Brain microvascular endothelial cell (primary cell): ENCODE results near the gene AFTPH.

Experiments
- DNase-seq: peaks from one replicate; pipeline ENCODE4 v3.0.0-alpha.2; 2020
- H3K27ac ChIP-seq: fragments of 250-450 bp; sonication (Bioruptor Pico); 2 replicates; pipeline ENCODE4 v1.5.1; 2020; ENCODE audit warnings: mild to moderate bottlenecking, moderate library complexity
- H3K27me3 ChIP-seq: fragments of 250-450 bp; sonication (Bioruptor Pico); replicated peaks from 2 replicates; pipeline ENCODE4 v1.5.1; 2020; ENCODE audit warnings: mild to moderate bottlenecking
- H3K36me3 ChIP-seq: fragments of 250-450 bp; sonication (Bioruptor Pico); replicated peaks from 2 replicates; pipeline ENCODE4 v1.5.1; 2020; ENCODE audit warnings: mild to moderate bottlenecking
- H3K4me3 ChIP-seq: 2 replicates; pipeline ENCODE4 v1.5.1; 2011; ENCODE audit warnings: low read depth, mild to moderate bottlenecking, control low read depth, low read length, moderate library complexity
- CTCF ChIP-seq: IDR thresholded peaks from 2 replicates; pipeline ENCODE4 v1.5.1; 2011; ENCODE audit warnings: low read depth, mild to moderate bottlenecking, moderate library complexity, low read length, control low read depth, inconsistent platforms; ENCODE audit errors: missing control alignments
- in situ Hi-C: cut with HindIII; loops from 2 replicates; pipeline ENCODE4 v1.10.0; 2017; ENCODE audit warnings: low sequenced_read_pairs, low pct_ligation_motif_present

The AFTPH gene

GRCh38 chr2:64485961-64486360, 38.2 kb upstream of the AFTPH start:
- Histone ChIP-seq H3K27me3 (peaks cover 14% of the 10 kb centered on the region), H3K27ac (no peak overlapping the region), H3K4me3 (no peak overlapping the region), H3K36me3 (no peaks in the 10 kb centered on the region)
- DNase-seq: no peak
- TF ChIP-seq CTCF: no peak
- in situ Hi-C loops: loop anchor here (25.0 kb wide), 1 partner anchor 424 kb away; no protein-coding TSS in a partner anchor

- peaks cover 14% of the 10 kb centered on the region for H3K27me3 ChIP-seq
- in situ Hi-C loops: loop anchor here (25.0 kb wide), 1 partner anchor 425 kb away; no protein-coding TSS in a partner anchor
- no peak for TF ChIP-seq CTCF
Measured at GRCh38 chr2:64487256-64488049, 36.7 kb upstream of the AFTPH start.

GRCh38 chr2:64488050-64488974, 35.8 kb upstream of the AFTPH start:
- Histone ChIP-seq H3K27me3 (peaks cover 14% of the 10 kb centered on the region), H3K36me3 (no peaks in the 10 kb centered on the region), H3K4me3 (no peak overlapping the region), H3K27ac (no peak overlapping the region)
- DNase-seq: peak; percentile 33
- in situ Hi-C loops: loop anchor here (25.0 kb wide), 1 partner anchor 426 kb away; no protein-coding TSS in a partner anchor
- peak; percentile 95 for TF ChIP-seq CTCF

More at GRCh38 chr2:64487256-64488049, 36.7 kb upstream of the AFTPH start:
- no peaks in the 10 kb centered on the region for H3K36me3 ChIP-seq
- DNase-seq: no peak
- H3K27ac ChIP-seq: no peak overlapping the region
- no peak overlapping the region for H3K4me3 ChIP-seq

GRCh38 chr2:64489081-64489751, 34.9 kb upstream of the AFTPH start:
- no peak overlapping the region for H3K27ac ChIP-seq
- TF ChIP-seq CTCF: no peak
- H3K27me3 ChIP-seq: peaks cover 14% of the 10 kb centered on the region
- in situ Hi-C loops: loop anchor here (25.0 kb wide), 1 partner anchor 427 kb away; no protein-coding TSS in a partner anchor
- H3K36me3 ChIP-seq: no peaks in the 10 kb centered on the region
- no peak for DNase-seq
- no peak overlapping the region for H3K4me3 ChIP-seq

- Histone ChIP-seq H3K4me3 (no peak overlapping the region), H3K27ac (no peak overlapping the region), H3K36me3 (no peaks in the 10 kb centered on the region), H3K27me3 (peaks cover 6% of the 10 kb centered on the region)
- TF ChIP-seq CTCF: no peak
- in situ Hi-C loops: loop anchor here (25.0 kb wide), 1 partner anchor 429 kb away; no protein-coding TSS in a partner anchor
- DNase-seq: peak; percentile 9
Measured at GRCh38 chr2:64491426-64491825, 32.7 kb upstream of the AFTPH start.
